HepG2 (cell line): ENCODE data around the gene PLSCR5. TPM values are rescaled to one million over a fixed set of nuclear protein-coding genes. Genes with fewer than 3 reads are reported as not detected.

Source experiments
- AKAP8 ChIP-seq: sonication (generic); formaldehyde crosslinking; IDR thresholded peaks from 2 replicates; pipeline ENCODE4 v1.5.1; 2020; ENCODE audit warnings: mild to moderate bottlenecking, missing genetic modification reagents
- CBX2 ChIP-seq, 2 experiments: fragments of 200-600 bp in 1 of 2; sonication (generic); formaldehyde crosslinking in 1 of 2; IDR thresholded peaks; 2 replicates each; pipeline versions ENCODE4 v1.7.0 to v1.8.1; 2018 to 2022; ENCODE audit warnings: low read depth in 2 of 2, low read length in 1 of 2, mild to moderate bottlenecking in 1 of 2, missing genetic modification reagents in 1 of 2
- CENPX ChIP-seq: sonication (generic); formaldehyde crosslinking; IDR thresholded peaks from 2 replicates; pipeline ENCODE4 v1.9.0; 2021; ENCODE audit warnings: mild to moderate bottlenecking, missing genetic modification reagents, moderate library complexity
- CERS6 ChIP-seq: sonication (generic); formaldehyde crosslinking; IDR thresholded peaks from 2 replicates; pipeline ENCODE4 v1.5.0; 2020; ENCODE audit warnings: missing genetic modification reagents
- CSRNP2 ChIP-seq: sonication (generic); formaldehyde crosslinking; conservative IDR thresholded peaks from 2 replicates; pipeline ENCODE4 v1.8.0; 2022; ENCODE audit warnings: low read depth, missing genetic modification reagents
- ERF ChIP-seq: IDR thresholded peaks from 2 replicates; pipeline ENCODE4 v1.6.1; 2018; ENCODE audit warnings: missing biosample characterization, missing genetic modification reagents
- GPN1 ChIP-seq: sonication (generic); formaldehyde crosslinking; IDR thresholded peaks from 2 replicates; pipeline ENCODE4 v1.5.1; 2020; ENCODE audit warnings: missing genetic modification reagents, borderline replicate concordance
- HNRNPUL1 ChIP-seq: fragments of 200-400 bp; formaldehyde crosslinking; IDR thresholded peaks from 2 replicates; pipeline ENCODE4 v1.6.1; 2017; ENCODE audit warnings: low read depth, mild to moderate bottlenecking, low read length, moderate library complexity
- KDM3A ChIP-seq: IDR thresholded peaks from 2 replicates; pipeline ENCODE4 v1.6.1; 2018; ENCODE audit warnings: low read depth, missing compliant biosample characterization
- MAZ ChIP-seq, 2 experiments: sonication (generic) in 1 of 2; formaldehyde crosslinking in 1 of 2; IDR thresholded peaks; 2 replicates each; pipeline versions ENCODE4 v1.5.0 to v1.6.1; 2012 to 2020; ENCODE audit warnings: low read depth in 2 of 2, mild to moderate bottlenecking in 2 of 2, borderline replicate concordance in 1 of 2, improper control_type of control experiment in 1 of 2, low read length in 1 of 2, missing genetic modification reagents in 1 of 2, moderate library complexity in 1 of 2
- NFKB2 ChIP-seq: sonication (generic); formaldehyde crosslinking; IDR thresholded peaks from 2 replicates; pipeline ENCODE4 v1.4.0; 2020; ENCODE audit warnings: missing genetic modification reagents, borderline replicate concordance
- NR2F1 ChIP-seq, 2 experiments: fragments of 450-650 bp in 1 of 2; formaldehyde crosslinking in 1 of 2; IDR thresholded peaks; 2 replicates each; pipeline versions ENCODE4 v1.5.0 to v1.6.1; 2016 to 2020; ENCODE audit warnings: mild to moderate bottlenecking in 1 of 2, missing compliant biosample characterization in 1 of 2, missing genetic modification reagents in 1 of 2, moderate library complexity in 1 of 2
- ONECUT2 ChIP-seq: sonication (generic); formaldehyde crosslinking; IDR thresholded peaks from 2 replicates; pipeline ENCODE4 v1.4.0; 2020; ENCODE audit warnings: missing genetic modification reagents
- POLR2AphosphoS2 ChIP-seq: IDR thresholded peaks from 2 replicates; pipeline ENCODE4 v1.6.1; 2011; ENCODE audit warnings: low read depth, low read length, improper control_type of control experiment
- RARA ChIP-seq: IDR thresholded peaks from 2 replicates; pipeline ENCODE4 v1.6.1; 2016; ENCODE audit warnings: missing genetic modification reagents, missing compliant biosample characterization
- RXRA ChIP-seq: sonication (generic); formaldehyde crosslinking; IDR thresholded peaks from 2 replicates; pipeline ENCODE4 v1.5.1; 2020; ENCODE audit warnings: missing genetic modification reagents
- SALL2 ChIP-seq: sonication (generic); formaldehyde crosslinking; IDR thresholded peaks from 2 replicates; pipeline ENCODE4 v1.8.1; 2023; ENCODE audit warnings: mild to moderate bottlenecking, missing genetic modification reagents, inconsistent platforms
- ZBTB43 ChIP-seq: sonication (generic); formaldehyde crosslinking; conservative IDR thresholded peaks from 2 replicates; pipeline ENCODE4 v1.4.0; 2020; ENCODE audit warnings: missing genetic modification reagents
- ZC3H13 ChIP-seq: sonication (generic); formaldehyde crosslinking; IDR thresholded peaks from 2 replicates; pipeline ENCODE4 v1.8.1; 2023; ENCODE audit warnings: mild to moderate bottlenecking, missing genetic modification reagents, moderate library complexity
- ZFP91 ChIP-seq: sonication (generic); formaldehyde crosslinking; IDR thresholded peaks from 2 replicates; pipeline ENCODE4 v1.9.0; 2022; ENCODE audit warnings: missing genetic modification reagents, mild to moderate bottlenecking, borderline replicate concordance
- ZNF264 ChIP-seq: sonication (generic); formaldehyde crosslinking; IDR thresholded peaks from 2 replicates; pipeline ENCODE4 v1.4.0; 2020; ENCODE audit warnings: missing genetic modification reagents
- ZNF564 ChIP-seq: sonication (generic); formaldehyde crosslinking; IDR thresholded peaks from 2 replicates; pipeline ENCODE4 v1.8.1; 2023; ENCODE audit warnings: mild to moderate bottlenecking, missing genetic modification reagents
- ZNF616 ChIP-seq: sonication (generic); formaldehyde crosslinking; IDR thresholded peaks from 2 replicates; pipeline ENCODE4 v1.5.0; 2020; ENCODE audit warnings: low read depth, mild to moderate bottlenecking, missing genetic modification reagents
- ZNF713 ChIP-seq: sonication (generic); formaldehyde crosslinking; IDR thresholded peaks from 2 replicates; pipeline ENCODE4 v1.4.0; 2020; ENCODE audit warnings: mild to moderate bottlenecking, missing genetic modification reagents
- ZNF776 ChIP-seq: sonication (generic); formaldehyde crosslinking; IDR thresholded peaks from 2 replicates; pipeline ENCODE4 v1.4.0; 2020; ENCODE audit warnings: mild to moderate bottlenecking, missing genetic modification reagents
- ZNF790 ChIP-seq: sonication (generic); formaldehyde crosslinking; IDR thresholded peaks from 2 replicates; pipeline ENCODE4 v1.8.0; 2022; ENCODE audit warnings: missing genetic modification reagents, mild to moderate bottlenecking, borderline replicate concordance
- polyA plus RNA-seq, 8 experiments: library from polyadenylated mRNA; depleted of rRNA in 3 of 8; stranded (reverse) in 7 of 8; unstranded in 1 of 8; fragments of >200 nt; fragmentation: Illumina TruSeq in 4 of 8; extraction: Trizol in 4 of 8; gene quantifications; 2 replicates each; pipeline versions ENCODE4 v1.2.1 to v1.2.3, GENCODE V29; 2011 to 2016; ENCODE audit warnings: low read depth in 4 of 8, missing spikeins in 1 of 8, mixed read lengths in 1 of 8; ENCODE audit not compliant: insufficient read depth in 1 of 8
- total RNA-seq, 5 experiments: library from RNA; depleted of rRNA; stranded (reverse); fragments of >200 nt; fragmentation: Illumina TruSeq; extraction: Trizol; gene quantifications; 2 replicates each; pipeline ENCODE4 v1.2.3, GENCODE V29; 2016; ENCODE audit warnings: low read depth in 1 of 5

Gene PLSCR5
- total and polyA plus RNA-seq, 2 of the 13 experiments (the other 11 are each of a cell fraction or from before 2014, with no cell fraction given): 0.50 TPM; not detected in 1

DNA sequence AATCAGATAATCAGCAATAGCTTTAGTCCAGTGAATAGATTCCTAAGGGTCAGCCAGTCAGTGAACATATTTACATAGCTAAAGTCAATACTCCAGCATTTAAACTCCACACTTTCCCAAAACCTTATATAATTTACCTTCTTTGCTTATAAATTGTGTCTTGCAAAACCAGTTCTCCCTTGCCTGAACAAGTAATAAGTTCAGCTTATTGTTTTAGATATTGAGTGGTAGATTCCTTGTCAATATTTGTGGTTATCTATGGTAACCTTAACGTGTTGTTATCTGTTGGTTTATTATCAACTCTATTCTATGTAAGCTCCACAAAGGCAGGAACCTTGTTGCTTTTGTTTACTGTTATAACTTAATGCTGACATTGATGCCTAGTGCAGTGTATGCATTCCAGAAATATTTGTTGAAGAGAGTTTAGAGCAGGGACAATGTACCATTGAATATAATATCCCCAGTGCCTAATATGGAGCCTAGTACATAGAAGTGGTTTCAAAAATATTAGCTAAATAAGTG, 24.0 kb downstream of the PLSCR5 start (continued):
- TF ChIP-seq ZFP91 (CRISPR knock-in tag) (no peak), NFKB2 (CRISPR knock-in tag) (no peak), HNRNPUL1 (no peak), MAZ (IDR thresholded peaks at IDR 0.05; ENCODE audit: borderline replicate concordance, low read depth, low read length) (no peak), MAZ (CRISPR knock-in tag; IDR thresholded peaks at IDR 0.05; ENCODE audit: low read depth) (no peak), NR2F1 (CRISPR knock-in tag; IDR thresholded peaks at IDR 0.05) (peak; percentile 38 to 58; a peak in 2 of 4 replicates), POLR2AphosphoS2 (no peak), SALL2 (CRISPR knock-in tag) (no peak), ONECUT2 (CRISPR knock-in tag) (0 out of 2 replicates have a peak, but pooled peaks have one; percentile 1), RXRA (CRISPR knock-in tag) (no peak), ZNF564 (CRISPR knock-in tag) (no peak), ZNF713 (CRISPR knock-in tag) (no peak), CERS6 (CRISPR knock-in tag) (no peak), CENPX (CRISPR knock-in tag) (no peak), ZNF616 (CRISPR knock-in tag) (no peak), AKAP8 (CRISPR knock-in tag) (no peak), RARA (CRISPR knock-in tag) (peak; percentile 80), CBX2 (IDR thresholded peaks at IDR 0.05; ENCODE audit: low read depth, low read length) (no peak), CBX2 (CRISPR knock-in tag; IDR thresholded peaks at IDR 0.05; ENCODE audit: low read depth) (no peak), ZNF264 (CRISPR knock-in tag) (no peak), ZBTB43 (peak; percentile 38; the same call in 1 of the 2 replicates), CSRNP2 (CRISPR knock-in tag) (no peak), KDM3A (peak; percentile 32; the same call in 1 of the 2 replicates), ERF (CRISPR knock-in tag) (peak; percentile 24; the same call in 1 of the 2 replicates), ZC3H13 (CRISPR knock-in tag) (no peak), ZNF790 (no peak), ZNF776 (CRISPR knock-in tag) (no peak), GPN1 (no peak)
